ENCODE measurements around the gene FAM98A.

GRCh38 chr2:33577668-33578067, 21.4 kb downstream of the FAM98A start:
- TF ChIP-seq CTCF (IDR thresholded peaks at IDR 0.05) (no peak), ZNF416 (CRISPR knock-in tag; IDR thresholded peaks at IDR 0.05) (no peak), JUN (CRISPR knock-in tag; IDR thresholded peaks at IDR 0.05) (no peak), FOXK1 (CRISPR knock-in tag; IDR thresholded peaks at IDR 0.05) (no peak), GTF2I (CRISPR knock-in tag; conservative IDR thresholded peaks at IDR 0.05) (no peak), ARID4B (CRISPR knock-in tag; IDR thresholded peaks at IDR 0.05; ENCODE audit: borderline replicate concordance) (no peak), RELA (CRISPR knock-in tag; IDR thresholded peaks at IDR 0.05; ENCODE audit: borderline replicate concordance) (no peak), NFE2L1 (CRISPR knock-in tag; IDR thresholded peaks at IDR 0.05) (no peak), NR2C2 (CRISPR knock-in tag; IDR thresholded peaks at IDR 0.05) (no peak), MLX (CRISPR knock-in tag; IDR thresholded peaks at IDR 0.05) (no peak), MYBL2 (CRISPR knock-in tag; IDR thresholded peaks at IDR 0.05) (no peak), MXD4 (CRISPR knock-in tag; IDR thresholded peaks at IDR 0.05; ENCODE audit: borderline replicate concordance) (no peak), NR3C1 (CRISPR knock-in tag; conservative IDR thresholded peaks at IDR 0.05; ENCODE audit: low read depth) (no peak), NFYB (CRISPR knock-in tag; conservative IDR thresholded peaks at IDR 0.05; ENCODE audit: low read depth) (no peak)

Measured in WTC11 (cell line).